Skeletal muscle tissue (tissue), 4 donors: Measurements from ENCODE around the gene ZNF557. TPM values are rescaled to one million over a fixed set of nuclear protein-coding genes. Genes with fewer than 3 reads are reported as not detected.

Source experiments
- H3K27ac ChIP-seq: one replicate; pipeline ENCODE4 v1.7.0; 2013; ENCODE audit warnings: mild to moderate bottlenecking, low read depth, low read length, inconsistent platforms
- H3K27me3 ChIP-seq, 3 donors: one replicate each; pipeline ENCODE4 v1.7.0; 2013; ENCODE audit warnings: low read length in 3 of 3; ENCODE audit not compliant: control insufficient read depth in 3 of 3, insufficient read depth in 3 of 3
- H3K36me3 ChIP-seq, 3 donors: one replicate each; pipeline ENCODE4 v1.7.0; 2013; ENCODE audit warnings: low read length in 3 of 3; ENCODE audit not compliant: control insufficient read depth in 3 of 3, insufficient read depth in 3 of 3
- H3K4me1 ChIP-seq, 3 donors: one replicate each; pipeline ENCODE4 v1.7.0; 2013; ENCODE audit warnings: low read length in 3 of 3, mild to moderate bottlenecking in 3 of 3; ENCODE audit not compliant: control insufficient read depth in 3 of 3, insufficient read depth in 3 of 3
- H3K4me3 ChIP-seq, 3 donors: one replicate each; pipeline ENCODE4 v1.7.0; 2013; ENCODE audit warnings: low read length in 3 of 3
- H3K9ac ChIP-seq, 3 donors: one replicate each; pipeline ENCODE4 v1.7.0; 2013; ENCODE audit warnings: low read length in 3 of 3, mild to moderate bottlenecking in 3 of 3, moderate library complexity in 2 of 3, low read depth in 1 of 3
- H3K9me3 ChIP-seq, 3 donors: one replicate each; pipeline ENCODE4 v1.7.0; 2013; ENCODE audit warnings: low read length in 3 of 3; ENCODE audit not compliant: control insufficient read depth in 3 of 3
- total RNA-seq: library from RNA; depleted of rRNA; stranded (reverse); fragments of >200 nt; gene quantifications from one replicate; pipeline ENCODE4 v1.2.3, GENCODE V29; 2014
- donor health status: Osteomylitis.

The ZNF557 gene
- total RNA-seq, 1 donor from 2014 or later, result 16.7 TPM

GRCh38 chr19:7101498-7102253, 32.2 kb downstream of the ZNF557 start:
- peaks cover 0 to 6% (median 3%) of the 10 kb centered on the region in 3 donors for H3K27me3 ChIP-seq
- no peaks in the 10 kb centered on the region for H3K36me3 ChIP-seq
- no peak overlapping the region for H3K4me3 ChIP-seq
- H3K4me1 ChIP-seq, result peaks cover 3 to 7% (median 5%) of the 10 kb centered on the region in 3 donors
- no peak overlapping the region for H3K9ac ChIP-seq
- H3K9me3 ChIP-seq, result peaks cover 0 to 2% (median 0%) of the 10 kb centered on the region in 3 donors
- H3K27ac ChIP-seq, result no peak overlapping the region

GRCh38 chr19:7104747-7105447, 35.4 kb downstream of the ZNF557 start:
- Histone ChIP-seq H3K27me3 (peaks cover 0 to 6% (median 3%) of the 10 kb centered on the region in 3 donors), H3K4me3 (no peak overlapping the region), H3K36me3 (no peaks in the 10 kb centered on the region), H3K27ac (no peak overlapping the region), H3K9ac (no peak overlapping the region), H3K4me1 (peaks cover 0 to under 1% (median 0%) of the 10 kb centered on the region in 3 donors), H3K9me3 (no peaks in the 10 kb centered on the region)

GRCh38 chr19:7106711-7107657, 37.5 kb downstream of the ZNF557 start:
- Histone ChIP-seq H3K4me1 (no peaks in the 10 kb centered on the region), H3K27ac (no peak overlapping the region), H3K9ac (no peak overlapping the region), H3K9me3 (no peaks in the 10 kb centered on the region), H3K36me3 (no peaks in the 10 kb centered on the region), H3K4me3 (no peak overlapping the region), H3K27me3 (peaks cover 0 to 6% (median 3%) of the 10 kb centered on the region in 3 donors)

GRCh38 chr19:7109678-7110289, 40.3 kb downstream of the ZNF557 start:
- Histone ChIP-seq H3K27ac (no peak overlapping the region), H3K9me3 (no peaks in the 10 kb centered on the region), H3K4me3 (no peak overlapping the region), H3K4me1 (no peaks in the 10 kb centered on the region), H3K27me3 (peaks cover 0 to 3% (median under 1%) of the 10 kb centered on the region in 3 donors), H3K9ac (no peak overlapping the region), H3K36me3 (no peaks in the 10 kb centered on the region)

GRCh38 chr19:7112675-7113074, 43.2 kb downstream of the ZNF557 start:
- Histone ChIP-seq H3K9me3 (no peaks in the 10 kb centered on the region), H3K4me1 (no peaks in the 10 kb centered on the region), H3K27me3 (no peaks in the 10 kb centered on the region), H3K36me3 (peaks cover 15 to 19% (median 18%) of the 10 kb centered on the region in 3 donors), H3K9ac (no peak overlapping the region), H3K4me3 (no peak overlapping the region), H3K27ac (no peak overlapping the region)

GRCh38 chr19:7113233-7113632, 43.7 kb downstream of the ZNF557 start:
- Histone ChIP-seq H3K27me3 (no peaks in the 10 kb centered on the region), H3K36me3 (peaks cover 15 to 22% (median 18%) of the 10 kb centered on the region in 3 donors), H3K4me3 (no peak overlapping the region), H3K9ac (no peak overlapping the region), H3K9me3 (no peaks in the 10 kb centered on the region), H3K4me1 (no peaks in the 10 kb centered on the region), H3K27ac (no peak overlapping the region)

- Histone ChIP-seq H3K9me3 (no peaks in the 10 kb centered on the region), H3K4me1 (no peaks in the 10 kb centered on the region), H3K4me3 (no peak overlapping the region), H3K27ac (no peak overlapping the region), H3K27me3 (no peaks in the 10 kb centered on the region), H3K9ac (no peak overlapping the region), H3K36me3 (peaks cover 33 to 40% (median 38%) of the 10 kb centered on the region in 3 donors)
Observed at GRCh38 chr19:7115721-7116120, 46.2 kb downstream of the ZNF557 start.

GRCh38 chr19:7117248-7117647, 47.7 kb downstream of the ZNF557 start:
- Histone ChIP-seq H3K27me3 (no peaks in the 10 kb centered on the region), H3K4me1 (no peaks in the 10 kb centered on the region), H3K9me3 (no peaks in the 10 kb centered on the region), H3K36me3 (peaks cover 39 to 51% (median 50%) of the 10 kb centered on the region in 3 donors), H3K4me3 (no peak overlapping the region), H3K27ac (no peak overlapping the region), H3K9ac (no peak overlapping the region)

- no peak overlapping the region for H3K9ac ChIP-seq
- H3K9me3 ChIP-seq, result no peaks in the 10 kb centered on the region
- H3K27ac ChIP-seq, result no peak overlapping the region
- no peaks in the 10 kb centered on the region for H3K27me3 ChIP-seq
- H3K4me1 ChIP-seq, result no peaks in the 10 kb centered on the region
- H3K4me3 ChIP-seq, result no peak overlapping the region
- H3K36me3 ChIP-seq, result peaks cover 46 to 58% (median 58%) of the 10 kb centered on the region in 3 donors
Observed at GRCh38 chr19:7119582-7119981, 50.1 kb downstream of the ZNF557 start.
